ENCODE measurements around the gene ZNF12. TPM values are rescaled to one million over a fixed set of nuclear protein-coding genes. Genes with fewer than 3 reads are reported as not detected.

The ZNF12 gene
- total RNA-seq, 1 experiment from 2014 or later: 22.4 TPM

DNA sequence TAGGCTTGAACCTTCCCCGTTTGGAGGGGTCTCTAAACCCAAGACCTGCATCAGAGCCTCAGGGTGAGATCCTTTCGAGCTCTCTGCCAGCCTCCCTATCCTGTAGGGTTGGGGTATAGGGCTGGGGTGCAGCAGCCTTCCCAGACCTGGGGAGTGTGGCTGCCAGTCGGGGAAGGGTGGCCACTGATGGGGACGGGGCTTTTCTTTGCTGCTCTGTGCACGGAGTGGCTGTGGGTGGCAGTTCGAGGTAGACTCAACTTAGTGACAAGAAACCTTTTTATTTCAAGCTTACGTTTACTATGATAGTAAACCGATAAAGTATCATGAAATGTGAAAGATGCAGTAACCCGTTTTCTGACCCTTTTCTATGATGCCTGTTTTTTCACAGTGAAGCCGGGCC is 56.7 kb downstream of the ZNF12 start:
- CTCF ChIA-PET: no interaction called here
- BruUV-seq (replicated peaks): no TSS peak
- Mint-ChIP-seq H3K27ac (ENCODE audit: low read depth, unreplicated experiment) (no peak overlapping the region), H3K27me3 (ENCODE audit: insufficient read depth, unreplicated experiment) (no peaks in the 10 kb centered on the region), H3K36me3 (ENCODE audit: insufficient read depth, unreplicated experiment) (peaks cover 64% of the 10 kb centered on the region), H3K4me3 (ENCODE audit: unreplicated experiment) (no peak overlapping the region), H3K9me3 (ENCODE audit: unreplicated experiment) (no peaks in the 10 kb centered on the region), H3K4me1 (ENCODE audit: insufficient read depth, unreplicated experiment) (no peaks in the 10 kb centered on the region)
- POLR2A ChIA-PET: no interaction called here
- TF ChIP-seq, protein P1, sequence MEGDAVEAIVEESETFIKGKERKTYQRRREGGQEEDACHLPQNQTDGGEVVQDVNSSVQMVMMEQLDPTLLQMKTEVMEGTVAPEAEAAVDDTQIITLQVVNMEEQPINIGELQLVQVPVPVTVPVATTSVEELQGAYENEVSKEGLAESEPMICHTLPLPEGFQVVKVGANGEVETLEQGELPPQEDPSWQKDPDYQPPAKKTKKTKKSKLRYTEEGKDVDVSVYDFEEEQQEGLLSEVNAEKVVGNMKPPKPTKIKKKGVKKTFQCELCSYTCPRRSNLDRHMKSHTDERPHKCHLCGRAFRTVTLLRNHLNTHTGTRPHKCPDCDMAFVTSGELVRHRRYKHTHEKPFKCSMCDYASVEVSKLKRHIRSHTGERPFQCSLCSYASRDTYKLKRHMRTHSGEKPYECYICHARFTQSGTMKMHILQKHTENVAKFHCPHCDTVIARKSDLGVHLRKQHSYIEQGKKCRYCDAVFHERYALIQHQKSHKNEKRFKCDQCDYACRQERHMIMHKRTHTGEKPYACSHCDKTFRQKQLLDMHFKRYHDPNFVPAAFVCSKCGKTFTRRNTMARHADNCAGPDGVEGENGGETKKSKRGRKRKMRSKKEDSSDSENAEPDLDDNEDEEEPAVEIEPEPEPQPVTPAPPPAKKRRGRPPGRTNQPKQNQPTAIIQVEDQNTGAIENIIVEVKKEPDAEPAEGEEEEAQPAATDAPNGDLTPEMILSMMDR (IDR thresholded peaks at IDR 0.05; ENCODE audit: unreplicated experiment): no peak
- intact Hi-C loops (cut with micrococcal nuclease): no loop called here
- no peak for DNase-seq (ENCODE audit: unreplicated experiment)

DNA sequence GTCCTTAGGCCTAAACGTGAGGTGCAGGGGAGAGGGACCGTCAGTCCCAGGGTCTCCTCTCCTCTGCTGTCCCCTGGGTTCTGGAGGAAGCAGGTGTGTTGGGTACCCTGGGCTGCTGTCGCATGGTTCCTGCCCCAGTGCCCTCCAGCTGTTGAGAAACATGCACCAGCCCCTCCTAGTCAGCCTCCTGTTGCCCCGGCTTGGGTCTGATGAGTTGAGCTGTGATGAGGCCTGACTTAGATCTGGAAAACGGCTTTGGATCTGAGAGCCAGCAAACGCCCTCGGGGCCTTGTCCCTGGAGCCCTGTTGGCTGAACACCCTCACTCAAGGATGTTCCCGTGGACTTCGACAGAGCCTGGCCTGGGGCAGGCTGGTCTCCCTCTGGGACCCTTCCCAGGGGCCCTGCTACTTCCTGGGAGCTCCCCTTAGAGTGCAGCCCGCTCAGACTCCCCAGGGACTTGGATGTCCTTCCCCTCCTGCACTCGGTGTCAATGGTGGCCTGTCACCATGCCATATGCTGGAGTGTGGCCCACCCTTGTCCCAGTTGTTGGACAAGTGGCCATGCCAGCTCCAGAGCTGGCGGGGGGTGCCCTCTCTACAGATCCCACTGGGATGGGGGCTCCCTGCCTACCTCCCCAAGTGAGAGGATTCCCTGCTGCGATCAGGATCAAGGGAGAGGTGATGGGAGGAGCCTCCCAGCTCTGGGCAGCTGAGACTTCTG is 57.3 kb downstream of the ZNF12 start:
- POLR2A ChIA-PET: no interaction called here
- Mint-ChIP-seq H3K27ac (ENCODE audit: low read depth, unreplicated experiment) (no peak overlapping the region), H3K4me3 (ENCODE audit: unreplicated experiment) (no peak overlapping the region), H3K36me3 (ENCODE audit: insufficient read depth, unreplicated experiment) (peaks cover 64% of the 10 kb centered on the region), H3K9me3 (ENCODE audit: unreplicated experiment) (no peaks in the 10 kb centered on the region), H3K4me1 (ENCODE audit: insufficient read depth, unreplicated experiment) (no peaks in the 10 kb centered on the region), H3K27me3 (ENCODE audit: insufficient read depth, unreplicated experiment) (no peaks in the 10 kb centered on the region)
- no TSS peak for BruUV-seq (replicated peaks)
- DNase-seq (ENCODE audit: unreplicated experiment): no peak
- CTCF ChIA-PET: interaction anchor here (0.6 kb wide), 1 partner anchor 33 kb away, joined by 3 read pairs; no protein-coding TSS in a partner anchor
- intact Hi-C loops (cut with micrococcal nuclease): no loop called here
- TF ChIP-seq, protein P1 (IDR thresholded peaks at IDR 0.05; ENCODE audit: unreplicated experiment): no peak

DNA sequence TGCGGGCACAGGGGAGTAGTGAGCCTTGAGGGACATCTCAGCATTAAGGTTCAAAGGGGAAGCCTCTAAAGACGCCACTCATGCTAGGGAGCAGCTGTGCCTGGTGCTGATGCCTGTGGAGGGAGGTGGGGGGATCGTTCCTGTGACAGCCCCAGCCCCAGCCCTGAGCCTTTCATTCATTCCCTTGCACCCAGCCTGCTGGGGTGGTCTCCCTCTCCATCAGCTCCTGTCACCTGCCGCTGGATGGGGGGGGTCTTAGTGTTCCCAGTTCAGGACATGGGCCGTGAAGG is 58.0 kb downstream of the ZNF12 start:
- DNase-seq (ENCODE audit: unreplicated experiment): no peak
- H3K36me3 Mint-ChIP-seq (ENCODE audit: insufficient read depth, unreplicated experiment): peaks cover 70% of the 10 kb centered on the region
- no peak overlapping the region for H3K4me3 Mint-ChIP-seq (ENCODE audit: unreplicated experiment)
- no peaks in the 10 kb centered on the region for H3K27me3 Mint-ChIP-seq (ENCODE audit: insufficient read depth, unreplicated experiment)
- no TSS peak for BruUV-seq (replicated peaks)
- intact Hi-C loops (cut with micrococcal nuclease): no loop called here
- ChIA-PET POLR2A (no interaction called here), CTCF (no interaction called here)
- TF ChIP-seq, protein P1 (IDR thresholded peaks at IDR 0.05; ENCODE audit: unreplicated experiment): no peak
- H3K9me3 Mint-ChIP-seq (ENCODE audit: unreplicated experiment): no peaks in the 10 kb centered on the region
- no peak overlapping the region for H3K27ac Mint-ChIP-seq (ENCODE audit: low read depth, unreplicated experiment)
- no peaks in the 10 kb centered on the region for H3K4me1 Mint-ChIP-seq (ENCODE audit: insufficient read depth, unreplicated experiment)

DNA sequence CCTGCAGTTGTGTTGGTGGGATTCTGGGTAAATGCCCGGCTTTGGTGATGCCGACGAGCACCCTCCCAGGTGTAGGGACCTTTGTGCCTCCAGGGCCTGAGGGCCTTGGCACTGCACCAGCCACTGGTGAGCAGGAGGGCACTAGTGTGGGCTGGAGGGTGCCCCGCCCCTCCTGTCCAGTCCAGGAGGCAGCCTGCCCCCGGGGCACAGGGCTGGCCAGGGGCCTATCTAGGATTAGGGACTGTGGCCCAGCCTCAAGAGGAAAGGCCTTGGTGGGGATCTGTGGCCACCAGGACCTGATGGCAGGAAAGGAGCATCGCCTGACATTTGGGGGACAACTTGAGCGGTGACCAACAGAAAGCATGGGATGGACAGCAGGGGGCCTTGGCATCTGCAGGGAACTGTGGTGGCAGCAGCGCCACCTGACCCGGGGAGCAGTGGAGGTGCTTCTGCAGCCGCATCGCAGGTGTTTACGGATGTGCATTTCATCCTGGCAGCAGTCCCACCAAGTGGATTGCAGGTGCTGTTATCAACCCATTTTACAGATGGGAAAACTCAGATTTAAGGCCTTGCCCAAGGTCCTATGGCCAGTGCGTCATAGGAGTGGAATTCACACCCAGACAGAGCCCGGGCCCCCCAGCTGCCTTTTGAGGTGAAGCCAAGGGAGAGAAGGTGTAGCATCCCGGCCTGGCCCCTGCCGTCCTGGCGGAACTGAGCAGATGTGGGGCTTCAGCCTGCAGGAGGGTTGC is 58.5 kb downstream of the ZNF12 start:
- POLR2A ChIA-PET: no interaction called here

More for the DNA sequence above, 58.5 kb downstream of the ZNF12 start:
- CTCF ChIA-PET: no interaction called here
- DNase-seq (ENCODE audit: unreplicated experiment): no peak
- no peaks in the 10 kb centered on the region for H3K9me3 Mint-ChIP-seq (ENCODE audit: unreplicated experiment)
- H3K4me1 Mint-ChIP-seq (ENCODE audit: insufficient read depth, unreplicated experiment): no peaks in the 10 kb centered on the region
- peaks cover 71% of the 10 kb centered on the region for H3K36me3 Mint-ChIP-seq (ENCODE audit: insufficient read depth, unreplicated experiment)
- H3K27me3 Mint-ChIP-seq (ENCODE audit: insufficient read depth, unreplicated experiment): no peaks in the 10 kb centered on the region
- H3K4me3 Mint-ChIP-seq (ENCODE audit: unreplicated experiment): no peak overlapping the region
- intact Hi-C loops (cut with micrococcal nuclease): no loop called here
- TF ChIP-seq, protein P1 (IDR thresholded peaks at IDR 0.05; ENCODE audit: unreplicated experiment): no peak
- no peak overlapping the region for H3K27ac Mint-ChIP-seq (ENCODE audit: low read depth, unreplicated experiment)
- no TSS peak for BruUV-seq (replicated peaks)
